Measurements from ENCODE around the gene TFF1. TPM values are rescaled to one million over a fixed set of nuclear protein-coding genes. Genes with fewer than 3 reads are reported as not detected.
A peak's percentile ranks its signal among the peaks of the same experiment; 100 is the strongest.

TFF1 gene
- total RNA-seq, 1 experiment from 2014 or later, result not detected

- DNase-seq (ENCODE audit: low spot score), result no peak
Measured at GRCh38 chr21:42362700-42363099, 3.6 kb downstream of the TFF1 start.

DNA sequence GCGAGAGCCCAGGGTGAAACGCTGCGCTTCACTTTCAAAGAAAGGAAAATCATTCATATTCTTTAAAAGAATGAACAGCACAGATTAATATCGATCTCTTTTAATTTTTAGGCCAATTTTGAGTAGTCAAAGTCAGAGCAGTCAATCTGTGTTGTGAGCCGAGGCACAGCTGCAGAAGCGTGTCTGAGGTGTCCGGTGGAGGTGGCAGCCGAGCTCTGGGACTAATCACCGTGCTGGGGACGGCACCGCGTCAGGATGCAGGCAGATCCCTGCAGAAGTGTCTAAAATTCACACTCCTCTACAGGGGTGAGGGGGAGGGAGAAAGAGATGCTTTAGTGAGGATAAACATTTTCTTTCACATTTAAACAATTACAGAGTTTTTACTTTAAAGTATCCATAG lies 4.1 kb downstream of the TFF1 start:
- DNase-seq (ENCODE audit: low spot score), result no peak

- no peak for DNase-seq (ENCODE audit: low spot score)
Measured at GRCh38 chr21:42361286-42361685, 5.0 kb downstream of the TFF1 start.

DNA sequence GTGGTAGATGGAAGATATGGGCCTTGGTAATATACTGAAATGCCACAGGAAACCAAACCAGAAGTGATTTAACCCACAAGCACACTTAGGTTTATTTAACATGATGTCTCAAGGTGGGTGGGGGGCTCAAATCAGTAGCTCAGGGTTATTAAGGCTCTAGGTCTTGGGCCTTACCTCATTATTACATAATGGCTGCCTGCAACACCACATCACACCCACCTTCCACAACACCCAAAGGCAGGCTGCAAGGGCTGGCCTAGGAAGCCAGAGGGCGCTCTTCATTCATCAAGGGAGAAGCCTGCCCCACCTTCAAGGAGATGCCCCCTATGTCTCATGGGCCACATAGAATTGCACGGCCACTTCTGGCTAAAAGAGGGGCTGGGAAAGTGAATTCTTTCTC lies 6.0 kb downstream of the TFF1 start:
- no peak for DNase-seq (ENCODE audit: low spot score)

DNA sequence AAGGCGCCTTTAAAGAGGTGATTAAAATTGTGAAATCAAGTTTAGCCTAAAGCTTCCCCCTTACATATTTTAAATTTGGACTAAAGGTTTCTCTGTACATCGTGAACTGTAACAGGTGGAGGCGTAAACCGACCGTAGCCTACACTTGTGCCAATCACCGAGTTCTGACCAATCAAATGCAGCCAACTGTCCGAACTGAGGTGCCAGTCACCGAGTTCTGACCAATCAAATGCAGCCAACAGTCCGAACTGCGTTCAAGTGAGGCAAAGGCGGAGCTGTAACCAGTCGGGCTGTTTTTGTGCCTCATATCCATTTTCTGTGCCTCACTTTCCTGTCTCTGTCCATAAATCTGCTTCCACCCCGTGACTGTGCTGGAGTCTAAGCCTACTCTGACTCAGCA lies 7.4 kb downstream of the TFF1 start:
- DNase-seq (ENCODE audit: low spot score), result no peak

- no peak for DNase-seq (ENCODE audit: low spot score)
Measured at GRCh38 chr21:42358261-42358660, 8.1 kb downstream of the TFF1 start.

DNA sequence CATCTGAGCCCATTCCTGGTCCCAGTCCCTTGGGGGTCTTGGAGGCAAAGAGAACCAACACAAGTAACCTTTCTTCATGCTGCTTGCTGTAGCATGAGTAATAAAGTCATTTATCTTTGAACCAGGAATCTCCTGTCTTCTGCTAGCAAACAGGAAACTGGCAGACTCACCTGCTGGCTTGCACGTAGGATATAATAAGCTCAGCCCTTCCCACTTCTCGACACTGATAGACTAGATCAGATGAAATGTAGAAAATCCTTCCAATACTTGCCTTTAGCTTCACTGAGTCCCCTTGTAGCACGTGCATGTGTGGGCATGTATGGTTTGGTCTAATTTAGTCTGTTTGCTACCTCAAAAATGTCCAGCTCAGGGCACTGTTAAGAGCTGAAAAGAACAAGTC lies 9.0 kb downstream of the TFF1 start:
- no peak for DNase-seq (ENCODE audit: low spot score)

DNA sequence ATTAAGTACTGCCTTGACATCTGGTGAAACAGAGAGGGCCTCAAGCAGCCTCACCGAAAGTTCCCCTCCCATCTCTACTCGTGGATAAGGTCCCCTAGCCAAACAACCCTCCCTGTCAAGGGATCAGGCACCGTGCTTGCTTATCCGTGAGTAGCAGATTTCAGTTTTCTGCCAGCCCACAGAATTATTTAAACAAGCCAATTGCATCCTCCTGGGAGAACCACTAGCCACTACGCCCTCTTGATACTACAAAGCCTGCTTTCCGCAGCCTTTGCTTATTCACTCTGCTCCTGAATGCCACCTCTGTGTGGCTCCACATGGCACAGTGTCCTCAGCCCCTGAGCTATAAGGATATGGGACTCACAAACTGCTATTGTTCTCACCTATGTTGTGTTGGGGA lies 9.7 kb downstream of the TFF1 start:
- no peak for DNase-seq (ENCODE audit: low spot score)

GRCh38 chr21:42356046-42356445 lies 10.3 kb downstream of the TFF1 start:
- no peak for DNase-seq (ENCODE audit: low spot score)

DNA sequence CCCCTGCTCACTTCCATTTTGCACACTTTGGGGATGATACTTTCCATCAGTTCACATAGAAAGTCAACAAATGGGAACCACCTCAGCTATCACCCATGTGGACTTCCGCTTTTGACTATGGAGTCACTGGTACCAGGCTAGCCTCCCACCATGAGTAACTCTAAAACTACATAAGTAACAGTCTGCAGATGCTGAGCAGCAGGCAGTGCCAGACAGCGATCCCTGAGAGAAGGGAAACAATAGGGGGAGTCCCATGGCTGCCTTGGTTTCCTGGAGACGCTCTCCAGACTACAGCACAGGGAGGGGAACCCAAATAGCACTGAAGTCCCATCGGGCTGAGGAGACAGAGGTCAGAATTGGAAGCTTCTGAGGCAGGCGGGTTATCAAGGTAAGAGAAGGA lies 12.7 kb downstream of the TFF1 start:
- DNase-seq (ENCODE audit: low spot score), result no peak

- DNase-seq (ENCODE audit: low spot score), result peak; percentile 18
Measured at GRCh38 chr21:42352441-42353095, 13.8 kb downstream of the TFF1 start.

DNA sequence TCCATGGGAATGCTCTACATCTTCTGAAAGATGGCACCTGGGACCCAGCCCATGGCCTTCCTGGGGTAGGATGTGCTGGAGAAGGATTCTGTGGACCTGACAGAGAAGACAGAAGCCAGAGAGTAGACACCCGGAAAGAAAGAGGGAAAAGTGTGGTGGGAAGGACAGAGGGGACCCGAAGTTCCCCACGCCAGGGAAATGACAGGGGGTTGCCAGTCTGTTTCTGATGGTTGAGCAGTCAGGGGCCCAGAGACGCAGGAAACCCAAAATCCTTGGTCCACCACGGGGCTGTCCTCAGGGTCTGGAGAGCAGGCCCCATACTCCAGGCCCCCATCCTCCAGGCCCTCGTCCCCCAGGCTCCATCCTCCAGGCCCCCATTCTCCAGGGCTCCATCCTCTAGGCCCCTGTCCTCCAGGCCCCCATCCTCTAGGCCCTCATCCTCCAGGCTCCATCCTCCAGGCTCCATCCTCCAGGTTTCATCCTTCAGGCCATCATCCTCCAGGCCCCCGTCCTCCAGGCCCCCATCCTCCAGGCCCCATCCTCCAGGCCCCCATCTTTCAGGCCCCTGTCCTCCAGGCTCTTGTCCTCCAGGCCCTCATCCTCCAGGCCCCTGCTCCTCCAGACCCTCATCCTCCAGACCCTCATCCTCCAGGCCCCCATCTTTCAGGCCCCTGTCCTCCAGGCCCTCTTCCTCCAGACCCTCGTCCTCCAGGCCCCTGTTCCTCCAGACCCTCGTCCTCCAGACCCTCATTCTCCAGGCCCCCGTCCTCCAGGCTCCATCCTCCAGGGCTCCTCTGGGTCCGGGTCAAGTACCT lies 14.5 kb downstream of the TFF1 start:
- no peak for DNase-seq (ENCODE audit: low spot score)

DNA sequence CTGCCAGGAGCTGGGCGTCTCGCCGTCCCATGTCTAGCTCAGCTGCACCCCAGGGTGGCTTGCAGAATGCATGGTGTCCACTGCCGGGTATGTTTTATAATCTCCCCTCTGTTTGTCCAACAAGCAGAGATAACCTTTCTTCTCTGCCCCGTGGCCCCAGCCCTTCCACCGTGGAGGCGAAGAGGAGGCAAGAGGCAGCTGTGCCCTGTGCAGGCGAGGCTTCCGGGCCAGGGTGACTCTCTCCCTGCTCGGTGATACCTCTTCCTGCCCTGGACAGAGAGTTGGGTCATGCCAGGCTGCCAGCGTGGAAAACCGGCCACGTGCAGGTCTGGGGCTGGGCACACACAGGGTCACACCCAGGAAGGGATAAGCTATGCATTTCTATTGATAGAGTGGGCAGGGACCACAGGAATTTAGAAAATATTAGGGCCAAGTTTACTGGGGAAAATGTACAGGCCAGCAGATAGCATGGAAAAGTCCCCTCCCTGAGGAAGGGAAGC lies 15.4 kb downstream of the TFF1 start, which contains the start of gene TFF2:
TFF2 (minus strand) TSS at position 68 of the 500 bp plus-strand sequence; CDS start at position 31, 37 bp downstream.
- peak; percentile 46 for DNase-seq (ENCODE audit: low spot score)

- no peak for DNase-seq (ENCODE audit: low spot score)
Measured at GRCh38 chr21:42350318-42350910, 15.9 kb downstream of the TFF1 start.

- no peak for DNase-seq (ENCODE audit: low spot score)
Measured at GRCh38 chr21:42349420-42350317, 16.7 kb downstream of the TFF1 start.

DNA sequence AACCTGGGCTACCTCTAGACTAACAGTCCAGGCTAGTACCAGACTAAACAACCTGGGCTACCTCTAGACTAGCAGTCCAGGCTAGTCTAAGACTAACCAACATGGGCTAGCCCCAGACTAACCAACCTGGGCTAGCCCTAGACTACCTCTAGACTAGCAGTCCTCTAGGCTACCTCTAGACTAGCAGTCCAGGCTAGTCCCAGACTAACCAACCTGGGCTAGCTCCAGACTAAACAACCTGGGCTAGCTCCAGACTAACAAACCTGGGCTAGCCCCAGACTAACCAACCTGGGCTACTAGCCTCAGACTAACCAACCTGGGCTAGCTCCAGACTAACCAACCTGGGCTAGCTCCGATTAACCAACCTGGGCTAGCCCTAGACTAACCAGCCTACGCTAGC lies 17.6 kb downstream of the TFF1 start:
- no peak for DNase-seq (ENCODE audit: low spot score)

- DNase-seq (ENCODE audit: low spot score), result no peak
Measured at GRCh38 chr21:42347601-42348327, 18.6 kb downstream of the TFF1 start.

- no peak for DNase-seq (ENCODE audit: low spot score)
Measured at GRCh38 chr21:42346866-42347600, 19.3 kb downstream of the TFF1 start.

GRCh38 chr21:42346441-42346840 lies 19.9 kb downstream of the TFF1 start:
- no peak for DNase-seq (ENCODE audit: low spot score)

DNA sequence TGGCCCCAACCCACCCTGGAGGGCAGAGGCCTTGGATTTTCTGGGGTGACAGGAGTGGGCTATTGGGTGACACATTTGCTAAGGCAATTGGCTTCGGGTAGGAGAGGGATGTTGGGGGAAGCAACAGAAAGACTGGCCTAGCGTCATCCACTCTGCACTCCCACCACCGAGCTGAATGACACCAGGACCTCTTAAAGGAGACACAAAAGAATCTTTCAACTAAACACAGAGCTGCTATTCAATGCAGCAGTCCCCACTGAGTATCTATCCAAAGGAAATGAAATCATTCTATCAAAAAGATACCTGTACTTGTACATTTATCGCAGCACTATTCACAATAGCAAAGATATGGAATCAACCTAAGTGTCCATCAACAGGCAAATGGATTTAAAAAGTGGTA lies 21.7 kb downstream of the TFF1 start:
- DNase-seq (ENCODE audit: low spot score), result no peak
